Dermis blood vessel endothelial cell (primary cell): ENCODE data around the gene NAP1L5. TPM values are rescaled to one million over a fixed set of nuclear protein-coding genes. Genes with fewer than 3 reads are reported as not detected.

Experiments used
- DNase-seq: peaks from one replicate; pipeline ENCODE4 v3.0.0; 2010
- total RNA-seq: library from RNA; depleted of rRNA; stranded (reverse); fragments of >200 nt; gene quantifications from 2 replicates; pipeline ENCODE4 v1.2.3, GENCODE V29; 2014

NAP1L5 gene
- total RNA-seq = 2.7 and 5.6 TPM in 2 replicates

GRCh38 chr4:88697588-88698329, at the start of gene NAP1L5:
Gene NAP1L5 (minus strand): TSS chr4:88697829. CDS start chr4:88697754, 75 bp downstream.
- peak; percentile 74 for DNase-seq

DNA sequence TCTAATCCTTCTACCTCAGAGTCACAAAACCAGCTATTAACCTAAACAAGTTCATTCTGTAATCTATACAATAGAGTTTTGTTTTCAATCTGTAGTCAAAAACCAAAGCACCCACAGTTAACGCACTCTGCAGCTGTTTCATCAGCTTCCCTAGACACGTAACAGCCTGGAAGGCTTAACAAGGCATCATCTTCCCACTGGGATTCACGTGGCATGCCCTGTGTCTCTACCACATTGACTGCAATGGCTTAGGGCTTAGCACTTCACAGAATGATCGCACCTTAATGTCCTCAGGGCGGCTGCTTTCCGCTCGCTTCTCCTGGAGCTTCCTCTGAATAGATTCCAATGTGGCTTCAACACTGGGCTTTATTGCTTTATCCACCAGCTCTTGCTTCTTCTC, 49.7 kb upstream of the NAP1L5 start:
- no peak for DNase-seq

DNA sequence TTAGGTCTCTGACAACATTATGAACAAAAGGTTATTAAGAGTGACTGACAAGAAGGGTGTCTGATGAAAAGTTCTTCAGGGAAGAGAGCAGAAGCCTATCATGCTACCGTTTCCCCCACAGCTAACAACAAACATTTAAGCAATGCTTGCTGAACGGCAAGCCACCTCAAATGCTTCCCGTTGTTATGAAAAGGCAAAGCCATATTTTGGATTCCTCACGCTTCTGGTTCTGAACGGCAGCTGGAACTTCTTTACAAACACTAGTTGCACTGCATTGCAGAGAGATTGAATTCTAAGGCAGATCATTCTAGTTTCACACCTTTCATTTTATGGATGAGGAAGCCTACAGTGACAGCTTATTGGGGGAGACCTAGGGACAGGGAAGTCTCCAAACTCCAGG, 48.6 kb upstream of the NAP1L5 start:
- no peak for DNase-seq

- DNase-seq = no peak
Measured at GRCh38 chr4:88745581-88746163, 48.0 kb upstream of the NAP1L5 start.

- no peak for DNase-seq
Measured at GRCh38 chr4:88745175-88745574, 47.5 kb upstream of the NAP1L5 start.

- DNase-seq = no peak
Measured at GRCh38 chr4:88744609-88745008, 47.0 kb upstream of the NAP1L5 start.

DNA sequence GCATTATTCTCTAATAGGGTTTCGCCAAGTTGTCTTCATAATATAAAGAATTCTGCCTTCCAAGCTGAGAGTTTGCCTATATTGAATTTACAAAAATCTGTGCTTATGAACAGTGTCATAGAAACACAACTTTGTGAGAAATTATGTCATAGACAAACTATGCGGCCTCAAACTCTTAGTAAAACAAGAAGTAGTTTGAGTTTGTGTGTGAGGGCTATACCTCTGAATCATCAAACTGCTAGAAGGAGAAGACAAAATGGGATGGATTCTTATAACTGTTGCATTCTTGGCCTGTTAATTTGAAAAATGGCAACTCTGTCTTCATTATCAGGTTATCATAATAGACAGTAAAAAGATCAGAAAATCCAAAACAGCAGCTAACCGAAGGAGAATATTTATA, 46.1 kb upstream of the NAP1L5 start:
- DNase-seq = no peak

GRCh38 chr4:88742561-88742960, 44.9 kb upstream of the NAP1L5 start:
- no peak for DNase-seq

GRCh38 chr4:88738180-88738579, 40.6 kb upstream of the NAP1L5 start:
- DNase-seq = no peak

DNA sequence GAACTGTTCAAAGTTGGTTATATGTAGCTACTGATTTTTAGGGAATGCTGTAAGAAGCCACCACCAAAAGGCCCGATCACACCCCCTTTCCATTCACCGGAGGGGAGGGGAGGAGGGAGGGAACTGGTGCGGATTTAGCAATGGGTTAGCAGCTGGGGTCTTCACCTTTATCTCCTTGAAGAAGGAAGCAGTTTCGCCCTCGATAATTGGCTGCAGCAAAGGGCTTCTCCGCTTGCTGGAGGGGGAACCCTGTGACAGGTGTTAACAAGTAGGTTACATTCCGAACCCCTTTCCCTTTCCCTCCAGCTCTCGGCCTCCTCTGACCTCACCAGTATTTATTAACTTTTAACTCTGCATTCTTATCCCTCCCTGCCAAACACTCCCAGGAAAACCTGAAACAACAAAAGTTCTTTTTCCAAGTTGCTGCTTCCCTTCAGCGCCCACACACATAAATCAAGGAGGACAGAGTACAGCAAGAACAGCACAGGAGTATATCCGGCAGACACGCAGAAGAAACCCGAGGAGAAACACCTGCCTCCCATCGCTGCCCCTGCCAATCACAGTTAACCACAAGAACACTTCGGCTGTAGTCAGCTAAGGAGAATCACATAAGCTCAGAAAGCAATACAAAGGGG, 39.8 kb upstream of the NAP1L5 start:
- DNase-seq = no peak

- DNase-seq = no peak
Measured at GRCh38 chr4:88736264-88736663, 38.6 kb upstream of the NAP1L5 start.

DNA sequence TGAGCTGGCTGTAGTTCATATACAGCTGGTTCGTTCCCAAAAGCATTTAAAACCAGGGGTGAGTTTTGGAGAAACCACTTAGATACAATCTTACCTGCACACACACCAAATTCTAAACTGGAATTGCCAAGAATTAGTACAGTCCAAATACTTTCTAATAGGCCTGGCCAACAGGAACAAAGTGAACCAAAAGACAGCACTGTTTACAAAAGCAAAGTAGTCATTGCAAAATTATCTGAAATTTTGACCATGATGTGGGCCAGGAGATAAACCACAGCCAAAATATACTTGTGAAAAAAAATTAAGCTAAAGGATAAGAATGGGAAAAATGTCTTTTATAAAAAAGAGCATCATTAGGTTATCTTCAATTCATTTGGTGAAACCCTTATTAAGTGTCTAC, 37.9 kb upstream of the NAP1L5 start:
- no peak for DNase-seq

GRCh38 chr4:88734403-88734949, 36.8 kb upstream of the NAP1L5 start:
- DNase-seq = no peak

DNA sequence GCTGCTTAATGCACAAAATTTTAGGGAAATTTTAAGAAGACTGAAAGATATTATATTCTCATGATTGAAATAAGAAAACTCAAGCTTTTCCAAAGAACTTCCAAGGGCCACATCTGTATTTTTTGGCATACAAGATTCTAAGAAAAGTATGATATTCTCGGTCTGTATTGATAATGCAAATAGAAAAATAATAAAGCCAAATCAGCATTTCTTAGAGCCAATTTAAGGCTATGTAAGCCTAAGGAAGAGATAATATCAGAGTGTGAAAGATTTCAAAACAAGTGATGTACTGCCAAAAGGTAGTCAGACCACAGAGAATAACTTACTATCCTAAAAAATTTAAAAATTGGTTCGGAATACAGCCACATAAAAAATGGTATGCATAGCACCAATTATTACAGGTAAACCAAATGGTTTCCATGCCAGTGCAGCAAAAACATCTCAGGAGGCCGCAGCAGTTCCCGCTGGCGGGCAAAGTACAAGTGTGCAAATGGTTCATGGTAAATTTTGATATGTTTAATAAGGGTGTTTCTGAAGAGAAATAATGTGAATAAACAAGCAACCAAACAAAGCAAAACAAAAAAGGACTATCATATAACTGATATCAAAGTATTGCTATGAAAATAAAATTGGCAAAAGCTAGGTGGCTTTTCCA, 35.2 kb upstream of the NAP1L5 start:
- DNase-seq = no peak

DNA sequence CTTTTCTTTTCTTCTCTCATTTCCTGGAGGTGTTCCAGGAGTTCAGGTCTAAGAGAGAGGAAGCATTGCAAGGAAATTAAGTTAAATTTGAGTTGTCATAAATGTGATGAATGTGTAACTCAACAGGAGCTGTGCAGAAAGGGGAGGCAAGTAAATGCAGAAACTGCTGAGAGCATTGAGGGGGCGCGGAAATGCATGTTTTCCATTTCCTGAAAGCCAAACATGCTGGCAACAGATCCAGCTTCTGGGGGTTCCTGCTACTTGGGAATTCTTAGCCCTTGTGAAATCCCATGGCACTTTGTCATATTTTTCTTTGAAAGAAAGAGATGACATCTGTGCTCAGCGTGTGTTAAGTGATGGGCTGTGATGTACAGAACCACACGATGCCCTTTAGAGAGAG, 33.8 kb upstream of the NAP1L5 start:
- no peak for DNase-seq

DNA sequence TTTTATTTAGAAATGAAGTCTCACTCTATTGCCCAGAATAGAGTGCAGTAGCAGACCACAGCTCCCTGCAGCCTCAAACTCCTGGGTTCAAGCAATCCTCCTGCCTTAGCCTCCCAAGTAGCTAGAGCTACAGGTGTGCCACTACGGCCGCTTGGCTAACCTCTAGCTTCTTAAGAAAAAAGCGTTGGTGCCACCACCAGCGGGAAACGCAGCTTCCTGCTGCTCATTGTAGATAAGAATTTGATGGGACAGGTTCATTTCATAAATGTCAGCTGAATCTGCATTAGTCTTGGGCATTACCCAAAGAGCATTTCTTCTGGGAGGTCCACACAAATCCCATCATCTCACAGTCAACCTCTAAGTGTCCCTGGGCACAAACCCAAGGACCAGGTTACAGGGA, 33.2 kb upstream of the NAP1L5 start:
- DNase-seq = no peak

GRCh38 chr4:88729146-88729760, 31.6 kb upstream of the NAP1L5 start:
- peak; percentile 78 for DNase-seq

DNA sequence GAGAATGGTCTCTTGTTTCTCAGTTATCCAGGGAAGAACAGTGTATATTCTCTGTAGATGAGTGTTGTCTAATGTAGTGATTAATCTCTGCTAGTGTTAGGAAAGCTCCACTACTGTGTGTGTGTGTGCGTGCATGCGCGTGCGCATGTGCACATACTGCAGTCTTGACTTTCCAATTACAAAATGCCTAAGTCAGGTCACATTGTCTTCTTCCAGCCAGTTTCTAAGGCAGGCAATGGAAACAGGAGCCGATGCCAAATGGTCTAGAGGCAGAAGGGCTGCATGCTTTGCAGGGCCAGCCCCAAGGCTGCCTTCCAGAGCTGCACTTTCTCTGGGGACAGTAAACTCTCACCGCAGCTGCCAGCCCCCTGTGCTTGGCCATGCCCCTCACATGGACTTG, 30.5 kb upstream of the NAP1L5 start:
- DNase-seq = no peak

- no peak for DNase-seq
Measured at GRCh38 chr4:88725986-88726385, 28.4 kb upstream of the NAP1L5 start.

- no peak for DNase-seq
Measured at GRCh38 chr4:88725143-88725542, 27.5 kb upstream of the NAP1L5 start.

- no peak for DNase-seq
Measured at GRCh38 chr4:88724406-88724805, 26.8 kb upstream of the NAP1L5 start.

DNA sequence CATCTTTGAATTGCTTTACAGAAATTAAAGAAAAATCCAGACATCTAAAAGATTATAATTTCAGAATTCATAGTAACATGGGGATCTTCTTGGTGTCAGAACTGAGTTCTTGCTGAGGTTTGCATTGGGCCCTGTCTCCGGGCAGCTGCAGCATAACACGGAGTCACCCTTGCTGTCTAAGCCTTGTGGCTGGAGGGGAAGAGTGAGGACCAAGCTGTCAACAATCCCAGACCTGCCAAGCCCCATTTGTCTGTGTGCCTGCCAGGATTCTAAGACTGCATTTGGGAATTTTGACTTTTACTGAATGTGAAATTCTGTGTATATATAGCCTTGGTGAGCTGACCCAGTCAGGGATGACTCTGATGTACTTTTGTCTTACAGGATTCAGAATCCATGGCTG, 25.2 kb upstream of the NAP1L5 start:
- DNase-seq = no peak

DNA sequence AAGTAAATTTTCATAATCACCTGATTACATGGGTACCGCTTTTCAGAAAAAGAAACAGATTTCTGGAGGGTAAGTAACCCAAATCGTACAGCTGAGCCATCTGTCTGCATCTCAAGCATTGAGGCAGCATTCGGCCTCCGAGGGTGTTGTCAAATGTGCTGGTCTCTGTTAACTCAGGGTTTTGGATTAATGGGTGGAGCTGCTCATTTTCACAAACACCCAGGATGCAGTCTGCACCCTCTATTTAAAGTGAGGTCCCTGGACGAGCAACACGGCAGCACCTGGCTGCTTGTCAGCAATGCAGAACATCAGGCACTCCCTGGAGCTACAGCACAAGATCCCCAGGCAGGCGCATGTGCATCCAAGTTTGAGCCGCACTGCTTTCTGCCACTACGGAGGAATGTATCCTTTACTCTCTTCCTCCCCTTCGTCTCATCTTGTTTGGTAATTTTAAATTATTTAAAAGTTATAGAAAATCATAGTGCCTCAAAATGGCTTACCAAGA, 24.7 kb upstream of the NAP1L5 start:
- DNase-seq = no peak
